Measurements from ENCODE around the gene BAG3.
"Not testable (repeated sequence)": the region's sequence is repeated elsewhere in the genome, so short reads cannot be mapped to it uniquely, and the experiment has no call there.

Gene BAG3

DNA sequence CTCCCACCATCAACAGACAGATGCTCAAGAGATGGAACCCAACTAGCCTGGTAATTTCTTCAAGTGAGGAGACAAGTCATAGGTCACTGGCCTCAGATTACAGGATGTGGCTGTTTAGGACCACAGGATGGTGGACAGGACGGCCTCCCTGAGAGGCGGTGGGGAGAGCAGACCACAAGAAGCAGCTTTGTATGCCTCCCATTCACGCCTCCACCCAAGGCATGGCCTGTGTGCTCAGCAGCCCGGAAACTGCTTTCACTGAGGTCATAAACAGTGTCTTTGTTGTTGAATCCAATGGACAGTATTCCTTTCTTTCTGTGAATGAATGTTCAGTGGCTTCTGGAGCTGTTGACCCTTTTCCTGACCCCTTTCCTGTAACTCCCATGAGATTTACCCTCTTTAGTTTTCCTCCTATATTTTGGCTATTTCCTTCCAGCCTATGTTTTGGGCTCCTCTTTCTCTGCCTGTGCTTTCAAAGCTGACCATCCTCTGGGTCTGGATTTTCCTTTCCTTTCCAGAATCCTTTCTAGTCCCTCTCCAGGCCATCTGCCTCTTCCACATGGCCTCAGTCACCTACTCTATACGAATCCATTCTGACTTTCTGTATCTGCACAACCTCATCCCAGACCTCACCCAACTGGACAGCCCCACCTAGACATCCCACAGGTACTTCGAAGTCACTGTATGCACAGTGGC, 42.2 kb downstream of the BAG3 start:
- peak; percentile 86 for DNase-seq (ENCODE audit: low spot score)

DNA sequence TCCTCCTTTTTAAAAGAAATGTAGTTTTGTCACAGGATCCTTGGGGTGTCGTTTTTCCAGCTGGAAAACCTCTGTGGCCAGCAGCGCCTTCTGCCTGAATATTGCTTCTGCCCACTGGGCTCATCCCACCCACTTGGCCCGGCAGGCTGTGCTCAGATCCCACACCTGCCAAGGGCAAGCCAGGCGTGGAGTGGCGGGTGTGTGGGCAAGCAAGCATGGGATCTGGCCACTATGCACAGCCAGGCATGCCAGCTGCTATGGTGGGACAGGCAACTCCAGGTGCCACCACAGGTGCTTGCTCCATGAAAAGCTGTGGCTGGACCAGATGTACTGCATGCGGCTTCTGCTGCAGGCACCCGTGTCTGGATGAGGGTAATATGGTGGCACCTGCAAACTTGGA, 43.4 kb downstream of the BAG3 start:
- DNase-seq (ENCODE audit: low spot score): no peak

DNA sequence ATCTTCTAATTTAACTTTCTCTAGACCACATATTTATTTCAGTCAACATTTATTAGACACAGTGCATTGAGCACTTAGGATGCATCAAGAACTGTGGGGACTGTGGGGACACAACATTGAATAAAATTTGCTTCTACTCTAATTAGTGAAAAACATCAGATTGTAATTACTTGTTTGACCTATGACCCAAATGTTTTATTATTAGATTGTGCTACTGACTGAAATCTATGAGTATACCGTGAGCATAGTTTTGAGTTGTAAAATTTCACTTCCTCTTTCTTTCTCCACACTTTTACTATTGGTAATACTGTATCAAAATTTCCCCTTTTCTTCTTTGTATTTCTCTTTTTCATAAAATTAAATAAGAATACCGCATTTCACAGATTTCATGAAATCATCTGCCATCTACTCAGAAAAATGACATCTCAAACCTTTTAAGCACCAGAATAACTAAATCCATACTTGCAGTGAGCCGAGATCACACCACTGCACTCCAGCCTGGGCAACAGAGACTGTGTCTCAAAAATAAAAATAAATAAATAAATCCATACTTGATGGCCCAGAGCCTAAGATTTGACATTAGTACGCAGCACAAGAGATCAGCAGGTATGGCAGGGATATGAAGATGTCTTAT, 49.3 kb downstream of the BAG3 start:
- no peak for DNase-seq (ENCODE audit: low spot score)

DNA sequence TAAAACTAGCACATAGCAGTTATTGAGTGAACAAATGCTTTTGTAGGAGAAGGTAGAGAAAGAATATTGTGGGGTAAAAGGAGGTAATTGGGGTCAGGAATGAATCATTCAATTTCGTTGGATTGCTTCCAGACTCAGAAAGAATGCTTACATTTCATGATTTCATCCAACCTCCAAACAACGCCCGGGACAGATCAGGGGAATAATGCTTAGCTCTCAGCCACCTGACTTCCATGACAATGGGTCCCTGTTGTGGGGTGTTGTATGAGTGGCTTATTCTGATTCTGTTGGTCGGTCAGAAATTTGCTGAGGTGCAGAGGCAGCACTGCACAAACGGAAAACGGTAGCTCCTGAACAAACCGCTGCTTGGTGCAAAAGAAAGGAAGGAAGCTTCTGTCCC, 50.7 kb downstream of the BAG3 start:
- DNase-seq (ENCODE audit: low spot score): no peak

GRCh38 chr10:119702583-119702982, 51.4 kb downstream of the BAG3 start:
- no peak for DNase-seq (ENCODE audit: low spot score)

DNA sequence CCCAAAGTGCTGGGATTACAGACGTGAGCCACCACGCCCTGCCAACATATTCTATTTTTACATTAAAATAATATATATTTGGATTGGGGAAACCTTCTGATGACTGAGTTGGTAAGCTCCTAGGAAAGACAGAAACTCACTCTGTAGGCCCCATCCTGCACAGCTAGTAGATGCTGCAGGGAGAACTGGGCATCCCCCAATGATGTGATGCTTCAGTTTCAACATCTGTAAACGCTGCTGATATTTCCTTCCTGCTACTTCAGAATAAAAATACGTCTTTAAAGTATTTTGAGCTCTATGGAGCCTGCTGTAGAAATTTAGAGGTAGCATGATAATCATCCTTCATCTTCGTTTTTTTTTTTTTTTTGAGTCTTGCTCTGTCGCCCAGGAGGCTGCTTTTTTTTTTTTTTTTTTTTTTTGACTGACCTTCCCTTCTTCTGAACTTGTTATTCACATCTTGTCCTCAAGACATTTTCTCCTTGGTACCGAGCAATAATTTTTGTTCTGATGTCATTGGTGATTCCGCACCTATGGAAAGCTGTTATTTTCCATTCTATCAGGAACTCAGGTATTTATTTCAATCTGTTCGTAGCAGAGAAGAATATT, 52.8 kb downstream of the BAG3 start:
- no peak for DNase-seq (ENCODE audit: low spot score)

DNA sequence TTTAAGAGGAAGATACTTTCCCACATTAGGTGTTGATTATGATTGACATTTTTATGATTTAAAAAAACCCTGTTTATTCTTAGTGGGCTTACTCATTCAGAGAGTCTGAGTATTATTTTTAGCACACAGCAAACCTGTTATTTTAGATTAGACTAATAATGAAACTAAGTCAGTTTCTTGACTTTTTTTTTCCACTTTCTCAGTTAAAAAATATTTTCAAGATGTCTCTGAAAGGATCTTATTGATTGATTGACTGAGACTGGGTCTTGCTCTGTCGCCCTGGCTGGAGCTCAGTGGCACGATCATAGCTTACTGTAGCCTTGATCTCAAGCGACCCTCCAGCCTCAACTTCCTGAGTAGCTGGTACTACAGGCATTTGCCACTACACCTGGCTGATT, 54.3 kb downstream of the BAG3 start:
- no peak for DNase-seq (ENCODE audit: low spot score)

GRCh38 chr10:119706521-119707278, 55.5 kb downstream of the BAG3 start:
- DNase-seq (ENCODE audit: low spot score): no peak

GRCh38 chr10:119707331-119707730, 56.2 kb downstream of the BAG3 start:
- not testable (repeated sequence) for DNase-seq (ENCODE audit: low spot score)

- DNase-seq (ENCODE audit: low spot score): not testable (repeated sequence)
Observed at GRCh38 chr10:119710935-119711334, 59.8 kb downstream of the BAG3 start.

- no peak for DNase-seq (ENCODE audit: low spot score)
Observed at GRCh38 chr10:119713744-119714483, 62.7 kb downstream of the BAG3 start.

DNA sequence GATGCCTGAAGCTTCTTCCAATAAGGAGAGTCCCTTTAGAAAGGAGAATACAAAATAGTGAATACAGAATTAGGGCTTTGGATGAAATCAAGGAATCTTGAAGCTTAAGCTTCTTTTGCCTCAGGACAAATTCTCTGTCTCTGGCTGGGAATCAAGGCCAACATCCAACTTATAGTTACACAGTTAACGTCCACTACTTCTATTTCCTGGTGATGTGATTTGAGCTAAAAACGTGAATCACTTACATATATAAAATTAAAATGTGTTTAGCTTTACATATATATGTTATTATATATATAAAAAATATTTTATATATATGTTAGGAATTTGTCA, 63.3 kb downstream of the BAG3 start:
- no peak for DNase-seq (ENCODE audit: low spot score)

GRCh38 chr10:119715628-119716505, 64.7 kb downstream of the BAG3 start:
- no peak for DNase-seq (ENCODE audit: low spot score)

DNA sequence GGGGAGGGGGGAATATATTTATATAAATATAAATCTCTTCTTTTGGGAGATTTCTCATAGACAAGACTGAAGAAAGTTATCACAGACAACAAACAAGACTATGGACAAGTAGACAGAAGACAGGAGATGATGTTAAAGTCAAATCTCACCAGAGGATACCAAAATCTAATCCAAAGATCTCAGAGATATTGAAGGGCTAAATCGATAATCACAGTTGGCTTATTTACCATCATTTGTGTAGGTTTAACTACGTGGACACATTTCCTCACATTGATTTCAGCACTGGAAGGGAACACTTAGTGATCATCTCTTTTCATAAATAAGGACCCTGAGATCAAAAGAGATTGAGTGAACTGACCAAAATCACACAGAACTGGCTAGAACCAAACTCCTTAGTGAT, 72.0 kb downstream of the BAG3 start:
- no peak for DNase-seq (ENCODE audit: low spot score)

- DNase-seq (ENCODE audit: low spot score): no peak
Observed at GRCh38 chr10:119723624-119724023, 72.4 kb downstream of the BAG3 start.

DNA sequence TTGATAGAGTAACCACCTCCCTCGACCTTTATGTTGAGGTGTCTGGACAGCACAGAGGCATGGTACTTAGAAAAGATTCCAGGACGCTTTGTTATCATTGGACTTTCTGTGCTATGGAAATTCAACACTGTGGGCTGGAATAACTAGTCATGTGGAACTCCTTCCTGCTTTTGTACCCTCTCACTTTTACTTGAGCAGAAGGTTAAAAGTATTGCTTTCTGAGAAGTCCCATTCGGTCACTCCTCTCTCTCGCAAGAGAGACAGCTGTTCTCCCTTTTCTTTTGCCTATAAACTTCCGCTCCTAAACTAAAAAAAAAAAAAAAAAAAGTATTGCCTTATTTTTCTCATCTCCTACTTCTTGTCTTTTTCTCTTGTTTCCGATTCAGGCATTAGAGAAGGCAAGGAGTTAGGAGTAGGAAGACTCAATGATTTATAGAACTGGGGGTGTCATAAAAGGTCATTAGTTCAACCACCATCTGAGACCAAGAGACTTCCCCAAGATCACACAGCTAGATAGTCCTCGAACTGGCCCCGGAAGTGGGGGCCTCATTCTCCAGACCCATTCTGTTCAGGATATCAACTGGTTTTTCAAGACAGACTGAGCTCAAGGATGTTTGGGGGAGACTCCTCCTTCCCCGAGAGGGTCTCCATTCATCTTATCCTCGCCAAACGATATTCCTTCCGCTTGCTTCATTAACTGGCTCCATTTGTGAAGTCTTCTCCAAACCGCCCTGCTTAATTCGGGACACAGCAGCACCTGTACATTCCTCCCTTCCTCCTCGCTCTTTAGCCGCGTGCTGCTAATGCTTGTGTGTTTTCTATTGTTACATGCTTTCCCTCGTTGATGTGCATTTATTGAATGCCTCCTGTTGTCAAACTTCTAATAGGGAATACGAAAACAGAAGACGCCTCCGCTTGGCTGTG, 73.7 kb downstream of the BAG3 start:
- peak; percentile 79 for DNase-seq (ENCODE audit: low spot score)

DNA sequence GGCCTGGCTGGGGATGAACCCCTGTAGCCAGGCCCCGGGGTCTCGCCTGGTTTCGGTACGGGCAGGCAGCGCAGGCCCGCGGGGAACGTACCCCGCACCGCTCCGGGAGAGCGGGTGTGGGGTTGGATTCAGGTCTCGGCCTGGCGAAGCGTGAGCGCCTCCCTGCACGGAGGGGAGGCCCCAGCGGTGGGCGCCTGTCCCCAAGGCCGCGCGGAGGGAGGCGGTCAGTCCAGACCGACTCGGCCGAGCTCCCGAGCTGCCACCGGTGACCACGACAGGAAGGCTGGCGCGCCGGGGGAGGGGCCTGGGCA, 74.3 kb downstream of the BAG3 start:
- DNase-seq (ENCODE audit: low spot score): no peak

GRCh38 chr10:119725828-119726675, 74.9 kb downstream of the BAG3 start, which contains the start of gene INPP5F:
Gene INPP5F (plus strand): TSS chr10:119726050. CDS start chr10:119726263, 213 bp downstream.
- DNase-seq (ENCODE audit: low spot score): peak; percentile 99

- peak; percentile 21 for DNase-seq (ENCODE audit: low spot score)
Observed at GRCh38 chr10:119726676-119727261, 75.6 kb downstream of the BAG3 start.

Data from kidney tubule cell (primary cell).